ENCODE data around the gene CD300LD.
"Not testable (repeated sequence)": the region's sequence is repeated elsewhere in the genome, so short reads cannot be mapped to it uniquely, and the experiment has no call there.

The CD300LD gene

GRCh38 chr17:74592087-74592990 is at the start of gene CD300LD:
Gene CD300LD, minus strand, starts transcription at chr17:74592283. Its CDS starts 81 bp downstream, at chr17:74592202.
- no peak for DNase-seq

DNA sequence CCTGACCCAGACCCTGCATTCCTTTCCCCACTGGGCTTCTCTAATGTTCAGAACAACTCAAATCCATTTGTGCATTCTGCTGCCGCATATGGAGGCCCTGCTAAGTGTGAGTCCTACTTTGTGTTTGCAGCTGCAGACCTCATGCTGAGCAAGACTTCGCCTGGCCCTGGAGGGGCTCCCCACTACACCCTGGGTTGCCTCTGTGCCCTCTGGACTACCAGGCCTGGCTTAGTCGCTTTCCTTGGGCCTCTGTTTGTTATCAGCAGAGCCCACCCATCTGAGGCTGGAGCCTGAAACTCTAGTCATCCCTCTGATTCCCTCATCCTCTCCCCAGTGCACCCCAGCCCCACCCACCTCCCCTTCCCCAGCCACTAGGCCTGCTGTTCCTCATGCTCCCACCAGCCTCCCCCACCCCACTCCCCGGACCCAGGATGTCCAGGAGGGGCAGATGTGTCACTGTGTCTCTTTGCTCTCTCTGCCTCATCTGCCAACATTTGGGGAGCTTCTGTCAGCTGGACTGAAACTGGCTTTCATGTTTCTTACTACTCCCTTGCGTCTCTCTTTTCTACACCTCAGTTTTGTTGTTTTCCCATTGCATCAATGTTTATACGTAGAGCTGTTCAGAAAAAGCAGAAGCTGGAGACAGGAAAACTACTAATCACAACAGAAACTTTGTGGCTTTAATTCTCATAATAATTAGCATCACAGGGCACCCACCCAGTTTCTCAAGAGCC is 49.3 kb upstream of the CD300LD start:
- DNase-seq, result no peak

- peak in 3 of 14 donors; percentile 8 to 18 (median 10) for DNase-seq
Measured at GRCh38 chr17:74639704-74640151, 47.6 kb upstream of the CD300LD start.

GRCh38 chr17:74637926-74638325 is 45.8 kb upstream of the CD300LD start:
- DNase-seq, result peak in 1 of 14 donors; percentile 16

DNA sequence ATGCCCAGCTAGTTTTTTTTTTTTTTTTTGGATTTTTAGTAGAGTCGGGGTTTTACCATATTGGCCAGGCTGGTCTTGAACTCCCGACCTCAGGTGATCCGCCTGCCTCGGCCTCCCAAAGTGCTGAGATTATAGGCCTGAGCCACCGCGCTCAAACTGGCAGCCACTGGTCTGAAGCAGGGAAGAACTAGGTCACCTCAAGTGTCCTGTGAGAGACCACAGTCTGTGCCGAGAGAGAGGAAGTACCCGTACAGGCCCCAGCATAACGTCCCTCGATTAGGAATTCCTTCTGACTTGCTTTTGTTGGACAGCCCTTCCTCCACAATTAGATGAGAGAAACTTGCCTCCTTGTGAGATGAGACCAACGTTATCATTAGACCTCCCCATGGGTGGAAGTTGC is 45.2 kb upstream of the CD300LD start:
- no peak for DNase-seq

DNA sequence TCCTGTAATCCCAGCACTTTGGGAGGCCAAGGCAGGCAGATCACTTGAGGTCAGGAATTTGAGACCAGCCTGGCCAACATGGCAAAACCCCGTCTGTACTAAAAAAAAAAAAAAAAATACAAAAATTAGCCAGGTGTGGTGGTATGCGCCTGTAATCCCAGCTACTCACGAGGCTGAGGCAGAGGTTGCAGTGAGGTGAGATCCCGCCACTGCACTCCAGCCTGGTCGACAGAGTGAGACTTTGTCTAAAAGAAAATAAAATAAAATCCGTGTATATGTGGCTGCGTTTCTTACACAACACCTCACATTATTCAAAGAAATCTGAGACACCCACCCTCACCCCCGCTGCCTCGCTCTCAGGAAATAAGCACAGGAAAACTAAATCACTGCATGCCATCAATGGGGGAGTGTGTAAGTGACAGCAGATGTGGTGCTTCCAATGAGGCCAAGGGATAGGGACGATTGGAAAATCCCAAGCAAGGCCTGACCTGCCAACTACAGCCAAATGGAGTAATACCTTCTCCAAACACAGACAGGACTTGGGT is 44.5 kb upstream of the CD300LD start:
- DNase-seq, result not testable (repeated sequence)

DNA sequence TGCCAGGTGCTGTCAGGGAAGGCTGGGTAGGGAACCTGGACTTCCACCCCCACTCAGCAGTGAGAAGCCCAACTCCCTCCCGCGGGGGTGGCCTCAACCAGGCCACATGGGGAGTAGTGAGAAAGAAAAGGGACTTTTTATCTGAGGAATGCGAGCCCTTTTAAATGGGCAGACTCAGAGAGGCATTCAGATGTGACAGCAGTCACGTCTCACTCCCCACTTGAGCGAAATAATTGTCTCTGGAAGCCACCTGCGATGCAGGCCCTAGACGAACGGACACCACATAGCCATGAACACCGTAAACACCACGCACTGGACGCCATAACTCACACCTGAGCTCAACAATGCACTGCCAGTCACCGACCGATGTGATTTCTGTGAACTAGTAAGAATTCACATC is 43.3 kb upstream of the CD300LD start:
- DNase-seq, result no peak

DNA sequence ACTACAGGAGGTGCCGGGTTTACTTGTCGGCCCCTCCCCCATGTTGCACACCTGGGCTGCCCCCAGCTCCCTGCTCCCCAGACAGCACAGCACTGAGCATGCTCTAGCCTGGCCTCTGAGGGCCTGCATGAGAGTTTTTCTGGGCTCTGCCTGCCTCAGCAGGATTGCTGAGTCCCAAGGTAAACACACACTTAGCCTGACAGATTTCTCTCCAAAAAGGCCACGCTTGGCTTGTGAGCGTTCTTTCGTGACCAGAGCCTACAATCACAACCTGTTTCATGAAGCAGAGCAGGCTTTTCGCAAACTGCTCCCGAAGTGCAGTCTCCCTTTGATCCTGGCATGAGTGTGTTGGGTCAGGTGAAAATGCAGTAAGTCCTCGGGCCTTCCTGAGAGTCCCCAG is 41.2 kb upstream of the CD300LD start:
- DNase-seq, result no peak

GRCh38 chr17:74632617-74633016 is 40.5 kb upstream of the CD300LD start:
- no peak for DNase-seq

GRCh38 chr17:74631468-74632450 is 39.7 kb upstream of the CD300LD start:
- peak in 5 of 14 donors; percentile 4 to 44 (median 7) for DNase-seq

DNA sequence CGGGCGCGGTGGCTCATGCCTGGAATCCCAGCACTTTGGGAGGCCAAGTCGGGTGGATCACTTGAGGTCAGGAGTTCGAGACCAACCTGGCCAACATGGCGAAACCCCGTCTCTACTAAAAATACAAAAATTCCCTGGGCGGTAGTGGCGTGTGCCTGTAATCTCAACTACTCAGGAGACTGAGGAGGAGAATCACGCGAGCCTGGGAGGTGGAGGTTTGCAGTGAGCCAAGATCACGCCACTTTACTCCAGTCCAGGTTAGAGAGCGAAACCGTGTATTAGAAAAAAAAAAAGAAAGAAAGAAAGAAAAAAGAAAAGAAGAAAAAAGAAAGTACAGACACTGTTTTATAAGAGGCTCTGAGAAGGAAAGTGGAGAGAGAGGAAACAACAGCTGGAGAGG is 38.2 kb upstream of the CD300LD start:
- not testable (repeated sequence) for DNase-seq

GRCh38 chr17:74625661-74626060 is 33.6 kb upstream of the CD300LD start:
- DNase-seq, result no peak

DNA sequence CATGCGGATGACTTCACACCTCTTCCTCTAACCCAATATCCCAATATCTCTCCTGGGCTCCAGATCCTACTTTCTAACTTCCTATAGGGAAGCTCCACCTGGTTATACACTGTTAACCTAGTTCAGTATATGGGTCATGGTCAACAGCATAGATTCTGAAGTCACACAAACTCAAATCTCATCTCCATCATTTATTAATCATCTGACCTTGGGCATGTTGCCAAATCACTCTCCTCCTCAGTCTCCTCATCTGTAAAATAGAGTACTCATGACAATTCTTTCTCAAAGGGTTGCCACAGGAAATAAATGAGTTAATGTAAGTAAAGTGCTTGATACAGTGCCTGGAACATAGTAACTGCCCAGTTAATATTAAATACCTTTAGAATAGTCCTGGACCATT is 32.0 kb upstream of the CD300LD start:
- DNase-seq, result no peak

DNA sequence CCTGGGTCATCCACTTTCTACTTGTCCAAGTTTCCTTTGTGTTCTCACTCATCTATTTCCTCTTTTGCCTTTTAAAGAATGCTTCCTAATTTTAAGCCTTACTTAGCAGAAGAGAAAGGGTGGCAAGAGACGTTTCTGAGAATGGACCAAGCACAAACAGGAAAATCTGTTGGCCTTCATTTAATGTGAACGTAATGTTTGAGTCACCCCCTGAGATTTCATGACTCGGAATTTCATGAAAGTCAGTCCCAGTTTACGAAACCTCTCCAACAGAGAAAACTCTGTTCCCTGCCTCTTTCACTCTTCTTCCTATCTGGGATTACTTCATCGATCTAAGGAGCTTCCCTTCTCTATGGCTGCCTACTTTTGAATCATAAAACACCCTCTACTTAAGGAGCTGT is 31.6 kb upstream of the CD300LD start, which contains the start of gene CD300E:
Gene CD300E (minus strand): TSS at position 46 of the 401 bp plus-strand sequence. CDS start 117 bp downstream, outside the sequence.
- DNase-seq, result no peak

GRCh38 chr17:74619077-74619673 is 27.1 kb upstream of the CD300LD start:
- peak in 1 of 14 donors; percentile 72 for DNase-seq

- no peak for DNase-seq
Measured at GRCh38 chr17:74618451-74618850, 26.4 kb upstream of the CD300LD start.

GRCh38 chr17:74616696-74617095 is 24.6 kb upstream of the CD300LD start:
- no peak for DNase-seq

GRCh38 chr17:74612046-74612445 is 20.0 kb upstream of the CD300LD start:
- DNase-seq, result no peak

GRCh38 chr17:74610108-74610507 is 18.0 kb upstream of the CD300LD start:
- no peak for DNase-seq

DNA sequence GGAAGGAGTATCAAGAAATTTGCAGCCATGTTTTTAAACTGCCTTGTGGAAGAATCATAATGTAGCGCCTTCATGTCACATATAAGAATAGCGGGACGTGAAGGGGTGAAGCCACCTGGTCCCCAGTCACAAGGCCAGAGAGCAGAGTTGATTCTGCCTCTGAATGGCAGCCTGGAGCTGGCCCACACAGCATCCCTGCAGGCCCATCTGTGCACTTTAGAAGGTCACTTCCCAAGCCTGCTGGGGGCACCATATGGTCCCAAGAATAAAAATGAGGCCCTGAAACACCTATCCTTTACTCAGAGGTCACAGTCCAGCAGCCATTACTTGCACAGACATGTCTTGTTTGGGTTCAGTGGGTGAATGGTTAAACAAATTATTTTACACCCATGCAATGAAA is 16.4 kb upstream of the CD300LD start:
- peak in 2 of 14 donors; percentile 50 to 94 for DNase-seq

- DNase-seq, result no peak
Measured at GRCh38 chr17:74607221-74607620, 15.1 kb upstream of the CD300LD start.
